H1 (cell line): ENCODE measurements around the gene BLMH. TPM values are rescaled to one million over a fixed set of nuclear protein-coding genes. Genes with fewer than 3 reads are reported as not detected.

ENCODE experiments used
- CTCF ChIA-PET: fragments of 300-600 bp; sonication (Branson Sonifier 250); formaldehyde crosslinking; loops from one replicate; lab custom pipeline; 2021; ENCODE audit not compliant: partially characterized antibody; lab: Charles Lee
- POLR2A ChIA-PET: fragments of 300-600 bp; sonication (Branson Sonifier 250); formaldehyde crosslinking; loops from one replicate; lab custom pipeline; 2021; ENCODE audit warnings: inconsistent platforms; ENCODE audit not compliant: partially characterized antibody; lab: Charles Lee
- DNase-seq, 2 experiments: peaks; one replicate each; pipeline versions ENCODE4 v3.0.0 to v3.0.0-alpha.2; 2010 to 2022; ENCODE audit warnings: low spot score in 2 of 2, low read depth in 1 of 2, mixed read lengths in 1 of 2
- FAIRE-seq: peaks from 2 replicates; lab custom pipeline; 2011; peaks lifted over from hg19 to GRCh38; lab: Jason Lieb, UNC
- H2AFZ ChIP-seq: 2 replicates; pipeline ENCODE4 v1.8.1; 2012; ENCODE audit warnings: low read length, inconsistent platforms
- H2AK5ac ChIP-seq: 2 replicates; pipeline ENCODE4 v1.6.1; 2013; ENCODE audit warnings: low read depth, low read length
- H2BK120ac ChIP-seq: replicated peaks from 2 replicates; pipeline ENCODE3; 2013; ENCODE audit warnings: low read depth, low read length, inconsistent platforms
- H2BK12ac ChIP-seq: 2 replicates; pipeline ENCODE4 v1.6.1; 2013; ENCODE audit warnings: low read depth, low read length
- H2BK15ac ChIP-seq: 2 replicates; pipeline ENCODE4 v1.6.1; 2013; ENCODE audit warnings: low read length
- H2BK20ac ChIP-seq: 2 replicates; pipeline ENCODE4 v1.6.1; 2013; ENCODE audit warnings: low read length
- H2BK5ac ChIP-seq: 2 replicates; pipeline ENCODE4 v1.6.1; 2013; ENCODE audit warnings: low read depth, low read length
- H3K14ac ChIP-seq: 2 replicates; pipeline ENCODE4 v1.6.1; 2013; ENCODE audit warnings: inconsistent platforms; ENCODE audit not compliant: insufficient read length
- H3K18ac ChIP-seq: 2 replicates; pipeline ENCODE4 v1.6.1; 2013; ENCODE audit warnings: low read length; ENCODE audit errors: extremely low read depth
- H3K23ac ChIP-seq: 2 replicates; pipeline ENCODE4 v1.6.1; 2013; ENCODE audit warnings: inconsistent platforms; ENCODE audit not compliant: insufficient read length
- H3K23me2 ChIP-seq: 2 replicates; pipeline ENCODE4 v1.6.1; 2013; ENCODE audit warnings: low read depth, low read length
- H3K27ac ChIP-seq: 2 replicates; pipeline ENCODE4 v1.6.1; 2011; ENCODE audit warnings: low read depth, low read length, inconsistent platforms
- H3K27me3 ChIP-seq, 4 experiments: replicated peaks in 1 of 4; 1 replicate in 1 of 4; 2 replicates in 3 of 4; pipeline versions ENCODE4 v1.6.1 to v1.8.1; 2011 to 2013; ENCODE audit warnings: low read length in 3 of 4, mild to moderate bottlenecking in 3 of 4, inconsistent platforms in 2 of 4, mixed read lengths in 2 of 4, moderate library complexity in 1 of 4; ENCODE audit not compliant: control insufficient read depth in 3 of 4, insufficient read depth in 3 of 4; ENCODE audit errors: extremely low read depth in 1 of 4
- H3K36me3 ChIP-seq, 4 experiments: 2 replicates each; pipeline versions ENCODE4 v1.6.1 to v1.8.1; 2011 to 2013; ENCODE audit warnings: mild to moderate bottlenecking in 4 of 4, low read length in 3 of 4, moderate library complexity in 2 of 4, control low read depth in 1 of 4, inconsistent platforms in 1 of 4; ENCODE audit not compliant: insufficient read depth in 4 of 4, control insufficient read depth in 2 of 4
- H3K4ac ChIP-seq: replicated peaks from 2 replicates; pipeline ENCODE3; 2013; ENCODE audit warnings: low read length, low read depth, mixed read lengths, inconsistent platforms; ENCODE audit not compliant: insufficient read length
- H3K4me1 ChIP-seq, 4 experiments: replicated peaks in 1 of 4; 1 replicate in 1 of 4; 2 replicates in 3 of 4; pipeline versions ENCODE4 v1.6.1 to v1.8.1; 2011 to 2013; ENCODE audit warnings: low read length in 3 of 4, inconsistent platforms in 2 of 4, mixed read lengths in 1 of 4; ENCODE audit not compliant: insufficient read depth in 4 of 4, control insufficient read depth in 3 of 4
- H3K4me2 ChIP-seq, 2 experiments: 2 replicates each; pipeline versions ENCODE4 v1.6.1 to v1.8.1; 2011 to 2013; ENCODE audit warnings: low read depth in 2 of 2, low read length in 2 of 2, control low read depth in 1 of 2, inconsistent platforms in 1 of 2, mild to moderate bottlenecking in 1 of 2; ENCODE audit not compliant: insufficient read depth in 1 of 2
- H3K4me3 ChIP-seq, 4 experiments: fragments of 200-600, 300-600 bp in 1 of 4; sonication (generic), shearing (Covaris generic), sonication (Bioruptor Twin) in 1 of 4; 2 replicates each; pipeline versions ENCODE4 v1.5.1 to v1.8.1; 2011 to 2016; ENCODE audit warnings: low read length in 4 of 4, low read depth in 3 of 4, control low read depth in 2 of 4, inconsistent platforms in 2 of 4, mild to moderate bottlenecking in 2 of 4, mixed read lengths in 1 of 4, moderate library complexity in 1 of 4; ENCODE audit not compliant: insufficient read depth in 2 of 4; ENCODE audit errors: extremely low read depth in 1 of 4
- H3K56ac ChIP-seq: replicated peaks from 2 replicates; pipeline ENCODE3; 2013; ENCODE audit warnings: low read depth, mild to moderate bottlenecking, mixed read lengths, low read length, inconsistent platforms; ENCODE audit not compliant: insufficient read length
- H3K79me1 ChIP-seq: 2 replicates; pipeline ENCODE4 v1.6.1; 2013; ENCODE audit warnings: low read depth, low read length, control low read depth
- H3K79me2 ChIP-seq, 2 experiments: 2 replicates each; pipeline versions ENCODE4 v1.6.1 to v1.8.1; 2012 to 2013; ENCODE audit warnings: low read length in 2 of 2, mild to moderate bottlenecking in 2 of 2, inconsistent platforms in 1 of 2; ENCODE audit not compliant: insufficient read depth in 2 of 2, control insufficient read depth in 1 of 2
- H3K9ac ChIP-seq, 4 experiments: replicated peaks in 1 of 4; 1 replicate in 1 of 4; 2 replicates in 3 of 4; pipeline versions ENCODE4 v1.6.1 to v1.8.1; 2011 to 2013; ENCODE audit warnings: low read depth in 3 of 4, low read length in 3 of 4, control low read depth in 2 of 4, mild to moderate bottlenecking in 2 of 4, moderate library complexity in 2 of 4, inconsistent platforms in 1 of 4; ENCODE audit errors: extremely low read depth in 1 of 4
- H3K9me3 ChIP-seq, 2 experiments: 2 replicates each; pipeline versions ENCODE4 v1.6.1 to v1.8.1; 2012 to 2013; ENCODE audit warnings: mild to moderate bottlenecking in 2 of 2, moderate library complexity in 2 of 2, control low read depth in 1 of 2, inconsistent platforms in 1 of 2, low read depth in 1 of 2, low read length in 1 of 2, mixed read lengths in 1 of 2; ENCODE audit not compliant: insufficient read depth in 2 of 2
- H4K20me1 ChIP-seq, 2 experiments: replicated peaks in 1 of 2; 2 replicates each; pipeline versions ENCODE3 to v1.8.1; 2011 to 2013; ENCODE audit warnings: inconsistent platforms in 2 of 2, low read length in 2 of 2, mild to moderate bottlenecking in 1 of 2; ENCODE audit not compliant: insufficient read depth in 2 of 2, control insufficient read depth in 1 of 2
- H4K5ac ChIP-seq: 2 replicates; pipeline ENCODE4 v1.6.1; 2013; ENCODE audit warnings: low read length, low read depth, mixed read lengths, inconsistent platforms; ENCODE audit not compliant: insufficient read length
- H4K8ac ChIP-seq: 2 replicates; pipeline ENCODE4 v1.8.0; 2013; ENCODE audit warnings: mild to moderate bottlenecking, moderate library complexity, low read length, inconsistent platforms; ENCODE audit not compliant: insufficient read depth; ENCODE audit errors: extremely low read depth
- H4K91ac ChIP-seq: replicated peaks from 2 replicates; pipeline ENCODE3; 2013; ENCODE audit warnings: low read length, mixed read lengths, inconsistent platforms; ENCODE audit not compliant: insufficient read length
- BCL11A ChIP-seq, 2 experiments: IDR thresholded peaks; one replicate each; pipeline ENCODE4 v1.6.1; 2011; ENCODE audit warnings: low read depth in 2 of 2, low read length in 2 of 2, mild to moderate bottlenecking in 2 of 2
- BRCA1 ChIP-seq: IDR thresholded peaks from 2 replicates; pipeline ENCODE4 v1.6.1; 2012; ENCODE audit warnings: low read depth, low read length, improper control_type of control experiment
- CTBP2 ChIP-seq: IDR thresholded peaks from 2 replicates; pipeline ENCODE4 v1.7.0; 2011; ENCODE audit warnings: borderline replicate concordance, mild to moderate bottlenecking, moderate library complexity, mixed read lengths, low read length; ENCODE audit not compliant: insufficient read depth, insufficient read length
- EGR1 ChIP-seq: IDR thresholded peaks from 2 replicates; pipeline ENCODE4 v1.6.1; 2011; ENCODE audit warnings: low read depth, low read length, borderline replicate concordance
- NANOG ChIP-seq: IDR thresholded peaks from 2 replicates; pipeline ENCODE4 v1.6.1; 2011; ENCODE audit warnings: low read length, low read depth, mild to moderate bottlenecking, inconsistent platforms; ENCODE audit not compliant: insufficient read depth, poor library complexity, severe bottlenecking
- POLR2AphosphoS5 ChIP-seq: IDR thresholded peaks from 2 replicates; pipeline ENCODE4 v1.6.1; 2011; ENCODE audit warnings: low read depth, low read length
- POU5F1 ChIP-seq: IDR thresholded peaks from 2 replicates; pipeline ENCODE4 v1.6.1; 2011; ENCODE audit warnings: low read depth, mild to moderate bottlenecking, low read length, moderate library complexity
- RBBP5 ChIP-seq: IDR thresholded peaks from 2 replicates; pipeline ENCODE4 v1.7.1; 2012; ENCODE audit warnings: low read depth, mild to moderate bottlenecking, inconsistent platforms, low read length, moderate library complexity, borderline replicate concordance
- SP2 ChIP-seq: IDR thresholded peaks from 2 replicates; pipeline ENCODE4 v1.6.1; 2012; ENCODE audit warnings: mild to moderate bottlenecking, low read length, inconsistent platforms
- SP4 ChIP-seq: IDR thresholded peaks from 2 replicates; pipeline ENCODE4 v1.6.1; 2012; ENCODE audit warnings: low read length, inconsistent platforms
- SRF ChIP-seq: IDR thresholded peaks from 2 replicates; pipeline ENCODE4 v1.6.1; 2011; ENCODE audit warnings: mild to moderate bottlenecking, low read depth, low read length, moderate library complexity
- TAF1 ChIP-seq: IDR thresholded peaks from 2 replicates; pipeline ENCODE4 v1.6.1; 2011; ENCODE audit warnings: mild to moderate bottlenecking, low read depth, low read length
- TCF12 ChIP-seq: IDR thresholded peaks from 2 replicates; pipeline ENCODE4 v1.6.1; 2011; ENCODE audit warnings: low read depth, mild to moderate bottlenecking, low read length
- WGBS, 2 experiments: shearing (Covaris generic) in 1 of 2; methylation state at CpG; one replicate each; pipeline versions ENCODE4 v1.1.6 to v1.1.7; 2013 to 2015; ENCODE audit warnings: low lambda C conversion rate in 2 of 2, mixed read lengths in 2 of 2, inconsistent platforms in 1 of 2, low coverage in 1 of 2, missing lambda C conversion rate in 1 of 2; ENCODE audit not compliant: insufficient replicate concordance in 2 of 2, insufficient coverage in 1 of 2, insufficient read length in 1 of 2; ENCODE audit errors: extremely low coverage in 1 of 2, missing lambda C conversion rate in 1 of 2; 5-methylcytosine and 5-hydroxymethylcytosine counted together
- polyA plus RNA-seq, 7 experiments: library from polyadenylated mRNA; depleted of rRNA in 3 of 7; stranded (reverse) in 5 of 7; unstranded in 2 of 7; fragments of >200 nt in 5 of 7; fragments of 200-250 nt in 2 of 7; gene quantifications; 1 replicate in 5 of 7; 2 replicates in 1 of 7; 4 replicates in 1 of 7; pipeline versions ENCODE4 v1.2.1 to v1.2.3, GENCODE V29; 2011 to 2013; ENCODE audit warnings: missing spikeins in 2 of 7, mixed read lengths in 2 of 7
- total RNA-seq: library from RNA; stranded (reverse); fragmentation: NEBNext Ultra II Directional; extraction: Animal tissue kit (Norgen Biotek cat#: 25700); gene quantifications from 2 replicates; pipeline ENCODE4 v1.2.1, GENCODE V29; 2021
- TF ChIP-seq, protein P1 (sequence below): IDR thresholded peaks from 2 replicates; pipeline ENCODE4 v1.6.1; 2012; ENCODE audit warnings: inconsistent platforms

BLMH gene
- total and polyA plus RNA-seq, 2 of the 8 experiments (the other 6 are each of a cell fraction or from before 2014, with no cell fraction given), result 18.2 to 74.3 TPM

DNA sequence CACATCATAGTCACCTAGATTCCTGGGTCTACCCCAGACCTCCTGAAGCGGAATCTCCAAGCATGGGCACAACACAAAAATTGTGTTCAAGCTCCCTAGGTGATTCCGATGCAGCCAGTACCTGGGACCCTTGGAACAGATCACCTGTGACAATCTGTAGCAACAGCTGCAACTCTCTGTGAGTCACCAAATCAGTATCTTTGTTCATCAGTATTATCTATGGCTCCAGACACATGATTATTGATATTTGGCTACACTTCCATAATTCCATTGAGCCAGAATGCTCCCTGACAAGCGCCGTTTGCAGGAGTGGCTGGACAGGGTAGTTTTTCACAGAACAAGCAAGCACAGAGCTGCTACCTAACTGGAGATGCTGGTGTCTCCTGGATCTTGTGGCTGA lies 72.4 kb downstream of the BLMH start:
- Histone ChIP-seq H3K56ac (no peak overlapping the region), H2BK12ac (no peak overlapping the region), H2AFZ (no peak overlapping the region), H3K4me1 (no peaks in the 10 kb centered on the region; a peak in 2 of 7 replicates), H3K4me2 (no peak overlapping the region), H3K4me3 (no peak overlapping the region), H3K79me1 (no peaks in the 10 kb centered on the region; the same call in 1 of the 2 replicates), H4K8ac (no peak overlapping the region), H3K27ac (no peak overlapping the region), H3K79me2 (no peaks in the 10 kb centered on the region), H3K36me3 (no peaks in the 10 kb centered on the region), H4K91ac (no peak overlapping the region), H2BK5ac (no peak overlapping the region), H4K20me1 (no peaks in the 10 kb centered on the region), H4K5ac (no peak overlapping the region), H3K23ac (no peak overlapping the region), H3K4ac (no peak overlapping the region), H2BK120ac (no peak overlapping the region), H3K23me2 (no peaks in the 10 kb centered on the region), H2AK5ac (no peak overlapping the region), H3K9me3 (no peaks in the 10 kb centered on the region), H2BK20ac (no peak overlapping the region), H3K9ac (no peak overlapping the region), H3K14ac (no peak overlapping the region), H3K27me3 (no peaks in the 10 kb centered on the region), H2BK15ac (no peak overlapping the region), H3K18ac (no peak overlapping the region)
- 95% methylated on average over 4 of the region's 4 CpGs; no CpG with 5 or more reads in 1 of the 2 experiments for WGBS, 2 experiments
- DNase-seq, result no peak
- POLR2A ChIA-PET, result interaction anchor here (1.0 to 1.1 kb wide), 2 partner anchors 17 to 44 kb away, joined by 3 read pairs; no protein-coding TSS in a partner anchor
- CTCF ChIA-PET, result interaction anchor here (0.6 to 2.8 kb wide), 4 partner anchors 9 to 17 kb away, joined by 3 to 11 read pairs (median 4); partner anchors contain the start of gene SLC6A4
- FAIRE-seq, result no peak
- TF ChIP-seq TCF12 (no peak), SRF (no peak), TAF1 (no peak), CTBP2 (no peak), POU5F1 (no peak), BRCA1 (no peak), EGR1 (no peak), SP2 (no peak), POLR2AphosphoS5 (no peak), RBBP5 (no peak), BCL11A (IDR thresholded peaks at IDR 0.05; ENCODE audit: low read depth in 2 of 2, low read length in 2 of 2) (no peak), NANOG (no peak), SP4 (no peak)
- TF ChIP-seq, protein P1, sequence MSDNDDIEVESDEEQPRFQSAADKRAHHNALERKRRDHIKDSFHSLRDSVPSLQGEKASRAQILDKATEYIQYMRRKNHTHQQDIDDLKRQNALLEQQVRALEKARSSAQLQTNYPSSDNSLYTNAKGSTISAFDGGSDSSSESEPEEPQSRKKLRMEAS, result no peak
